Stimulated activated CD8-positive, alpha-beta memory T cell treated with anti-CD3 and anti-CD28 coated beads, Interleukin-12 subunit alpha, Interleukin-12 subunit beta, amount 100 ng/mL, for 4 hours (primary cell): ENCODE results near the gene PLIN5.

ENCODE experiments used
- DNase-seq: peaks from one replicate; pipeline ENCODE4 v3.0.0-alpha.2; 2020; ENCODE audit warnings: low read depth

Gene PLIN5

GRCh38 chr19:4504891-4505569 is 30.0 kb downstream of the PLIN5 start:
- DNase-seq = no peak

GRCh38 chr19:4504297-4504701 is 30.7 kb downstream of the PLIN5 start:
- DNase-seq = no peak

GRCh38 chr19:4503825-4504170 is 31.2 kb downstream of the PLIN5 start:
- DNase-seq = no peak

GRCh38 chr19:4503132-4503824 is 31.7 kb downstream of the PLIN5 start:
- no peak for DNase-seq

- no peak for DNase-seq
Measured at GRCh38 chr19:4502282-4503131, 32.5 kb downstream of the PLIN5 start.

GRCh38 chr19:4501691-4502090 is 33.3 kb downstream of the PLIN5 start:
- DNase-seq = no peak

GRCh38 chr19:4500841-4501591 is 34.0 kb downstream of the PLIN5 start:
- no peak for DNase-seq

- DNase-seq = no peak
Measured at GRCh38 chr19:4499855-4500254, 35.2 kb downstream of the PLIN5 start.

GRCh38 chr19:4499318-4499717 is 35.7 kb downstream of the PLIN5 start:
- no peak for DNase-seq

GRCh38 chr19:4498694-4499093 is 36.3 kb downstream of the PLIN5 start:
- DNase-seq = no peak

- no peak for DNase-seq
Measured at GRCh38 chr19:4497770-4498389, 37.1 kb downstream of the PLIN5 start.

- no peak for DNase-seq
Measured at GRCh38 chr19:4496304-4496703, 38.7 kb downstream of the PLIN5 start.

- no peak for DNase-seq
Measured at GRCh38 chr19:4495471-4495870, 39.6 kb downstream of the PLIN5 start.

- DNase-seq = no peak
Measured at GRCh38 chr19:4494691-4495064, 40.3 kb downstream of the PLIN5 start.

- no peak for DNase-seq
Measured at GRCh38 chr19:4493929-4494690, 40.9 kb downstream of the PLIN5 start.

- DNase-seq = no peak
Measured at GRCh38 chr19:4493104-4493928, 41.7 kb downstream of the PLIN5 start.

GRCh38 chr19:4492337-4493103 is 42.5 kb downstream of the PLIN5 start:
- DNase-seq = no peak

- DNase-seq = no peak
Measured at GRCh38 chr19:4491446-4491845, 43.6 kb downstream of the PLIN5 start.

- no peak for DNase-seq
Measured at GRCh38 chr19:4488496-4488895, 46.5 kb downstream of the PLIN5 start.
